ENCODE measurements around the gene RELA. TPM values are rescaled to one million over a fixed set of nuclear protein-coding genes. Genes with fewer than 3 reads are reported as not detected.

The RELA gene
- total and polyA plus RNA-seq, 2 of the 13 experiments (the other 11 are each of a cell fraction or from before 2014, with no cell fraction given) = 21.4 to 40.5 TPM

- TF ChIP-seq ARID4A (CRISPR knock-in tag; IDR thresholded peaks at IDR 0.05; ENCODE audit: borderline replicate concordance) (no peak; the same call in 1 of the 2 replicates), ZSCAN25 (CRISPR knock-in tag; IDR thresholded peaks at IDR 0.05) (no peak), AGO2 (optimal IDR thresholded peaks at IDR 0.05; ENCODE audit: low read depth, low read length) (peak; percentile 99), DR1 (CRISPR knock-in tag; IDR thresholded peaks at IDR 0.05) (0 out of 2 replicates have a peak, but pooled peaks have one; percentile 8), E2F2 (CRISPR knock-in tag; IDR thresholded peaks at IDR 0.05; ENCODE audit: borderline replicate concordance) (no peak), TEF (CRISPR knock-in tag; IDR thresholded peaks at IDR 0.05) (no peak), ZNF605 (CRISPR knock-in tag; IDR thresholded peaks at IDR 0.05) (peak; percentile 18; the same call in 1 of the 2 replicates), AKAP8 (CRISPR knock-in tag; IDR thresholded peaks at IDR 0.05) (peak; percentile 33; the same call in 1 of the 2 replicates), RAD51 (IDR thresholded peaks at IDR 0.05; ENCODE audit: borderline replicate concordance) (no peak), ZBTB46 (CRISPR knock-in tag; IDR thresholded peaks at IDR 0.05; ENCODE audit: borderline replicate concordance) (no peak), AGO1 (IDR thresholded peaks at IDR 0.05; ENCODE audit: low read depth, low read length, poor library complexity, severe bottlenecking) (no peak), USF2 (IDR thresholded peaks at IDR 0.05; ENCODE audit: low read depth, low read length) (no peak), USF2 (CRISPR knock-in tag; IDR thresholded peaks at IDR 0.05; ENCODE audit: borderline replicate concordance) (no peak), ZNF704 (CRISPR knock-in tag; IDR thresholded peaks at IDR 0.05; ENCODE audit: borderline replicate concordance) (no peak), HNRNPLL (IDR thresholded peaks at IDR 0.05; ENCODE audit: low read depth, low read length, poor library complexity, severe bottlenecking) (peak; percentile 76), GZF1 (CRISPR knock-in tag; IDR thresholded peaks at IDR 0.05) (no peak), SP4 (CRISPR knock-in tag; IDR thresholded peaks at IDR 0.05) (peak; percentile 85)
Observed at GRCh38 chr11:65637794-65638419, 24.8 kb downstream of the RELA start, which contains the start of gene SIPA1 (continued).

Measured in HepG2 (cell line).